Germinal center (tissue), 1 donor: Measurements from ENCODE around the gene CCDC188.

Experiments used
- DNase-seq: peaks from one replicate; pipeline ENCODE4 v3.0.0; 2012; ENCODE audit warnings: mixed read lengths, low spot score

CCDC188 gene

GRCh38 chr22:20150381-20151275 is at the start of gene CCDC188:
Gene CCDC188, minus strand, starts transcription at chr22:20151055. Its CDS starts 69 bp downstream, at chr22:20150986.
- no peak for DNase-seq

GRCh38 chr22:20199906-20200305 is 49.1 kb upstream of the CCDC188 start:
- no peak for DNase-seq

- no peak for DNase-seq
Observed at GRCh38 chr22:20199413-20199842, 48.6 kb upstream of the CCDC188 start.

GRCh38 chr22:20198557-20199319 is 47.9 kb upstream of the CCDC188 start:
- no peak for DNase-seq

GRCh38 chr22:20197407-20198030 is 46.7 kb upstream of the CCDC188 start:
- DNase-seq, result no peak

- DNase-seq, result no peak
Observed at GRCh38 chr22:20196094-20196842, 45.4 kb upstream of the CCDC188 start.

DNA sequence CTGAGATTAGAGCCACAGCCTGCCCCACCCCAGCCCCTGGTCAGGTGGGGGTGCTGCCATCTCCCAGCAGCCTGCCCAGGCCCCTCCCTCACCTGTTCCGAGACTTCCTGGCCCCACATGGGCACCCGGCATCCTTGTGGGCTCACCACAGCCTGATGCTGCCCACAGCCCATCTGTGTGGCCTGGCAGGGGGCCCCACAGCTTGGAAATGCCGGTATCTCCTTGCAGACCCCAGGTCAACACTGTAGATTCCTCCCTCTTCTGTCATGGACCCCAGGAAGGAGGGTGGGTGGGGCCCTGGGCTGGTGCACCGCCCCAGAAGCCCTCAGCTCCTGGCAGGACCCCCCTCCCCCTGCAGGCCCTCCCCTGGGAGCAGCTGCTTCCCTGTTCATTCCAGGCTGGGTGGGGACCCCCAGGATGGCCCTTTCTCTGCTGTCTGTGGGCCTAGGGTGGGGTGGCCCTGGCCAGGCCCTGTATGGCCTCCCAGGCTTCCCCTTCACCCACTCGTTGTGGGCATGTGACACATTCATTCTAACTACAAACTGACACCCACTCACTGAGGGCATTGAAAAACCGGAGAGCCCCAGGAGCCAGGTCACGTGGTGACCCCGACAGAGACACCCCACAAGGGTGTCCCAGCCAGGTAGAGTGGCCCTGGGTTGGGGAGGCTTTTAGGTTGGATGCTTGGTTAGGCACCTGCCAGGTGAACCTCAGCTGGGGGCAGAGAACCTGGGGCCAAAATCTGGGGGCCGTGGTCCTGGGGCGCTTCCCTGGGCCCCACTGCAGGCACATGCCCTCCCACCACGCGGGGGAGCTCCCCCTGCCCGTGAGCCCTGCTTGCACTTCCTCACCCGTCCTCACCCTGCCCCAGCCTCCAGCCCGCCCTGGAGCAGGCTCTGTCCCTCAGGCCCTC is 44.1 kb upstream of the CCDC188 start:
- no peak for DNase-seq

DNA sequence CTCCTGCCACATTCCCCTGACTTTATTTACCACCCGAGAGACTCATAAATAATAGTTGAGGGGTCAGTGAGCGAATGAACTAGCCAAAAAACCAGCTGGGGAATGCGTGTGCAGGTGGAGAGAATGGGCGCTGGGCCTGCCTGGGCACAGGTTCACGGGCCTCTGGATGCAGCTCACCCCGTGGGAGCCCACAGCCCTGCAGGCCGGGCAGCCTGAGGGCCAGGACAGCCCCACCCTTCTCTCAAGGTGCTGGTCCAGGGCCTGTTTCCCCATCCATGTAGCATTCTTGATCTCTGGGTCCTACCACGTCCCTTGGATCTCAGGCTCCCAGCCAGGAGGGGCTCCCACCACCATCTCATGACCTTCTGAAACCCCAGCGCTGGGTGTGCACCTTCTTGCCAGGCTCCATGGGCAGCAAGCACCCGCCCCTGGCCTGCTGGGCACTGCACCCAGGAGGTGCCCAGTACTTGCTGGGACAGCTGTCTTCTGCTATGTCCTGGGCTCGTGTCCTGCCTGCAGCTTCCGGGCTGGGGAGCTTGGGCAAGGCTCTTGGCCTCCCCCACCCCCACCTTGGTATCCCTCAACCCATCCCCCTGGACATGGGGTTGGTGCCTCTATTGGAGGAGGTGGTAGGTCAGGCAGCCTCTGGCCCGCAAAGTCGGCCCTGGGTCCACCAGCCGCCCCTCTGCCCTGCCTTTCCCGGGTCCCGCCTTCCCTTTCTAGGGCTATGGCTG is 43.1 kb upstream of the CCDC188 start:
- no peak for DNase-seq

DNA sequence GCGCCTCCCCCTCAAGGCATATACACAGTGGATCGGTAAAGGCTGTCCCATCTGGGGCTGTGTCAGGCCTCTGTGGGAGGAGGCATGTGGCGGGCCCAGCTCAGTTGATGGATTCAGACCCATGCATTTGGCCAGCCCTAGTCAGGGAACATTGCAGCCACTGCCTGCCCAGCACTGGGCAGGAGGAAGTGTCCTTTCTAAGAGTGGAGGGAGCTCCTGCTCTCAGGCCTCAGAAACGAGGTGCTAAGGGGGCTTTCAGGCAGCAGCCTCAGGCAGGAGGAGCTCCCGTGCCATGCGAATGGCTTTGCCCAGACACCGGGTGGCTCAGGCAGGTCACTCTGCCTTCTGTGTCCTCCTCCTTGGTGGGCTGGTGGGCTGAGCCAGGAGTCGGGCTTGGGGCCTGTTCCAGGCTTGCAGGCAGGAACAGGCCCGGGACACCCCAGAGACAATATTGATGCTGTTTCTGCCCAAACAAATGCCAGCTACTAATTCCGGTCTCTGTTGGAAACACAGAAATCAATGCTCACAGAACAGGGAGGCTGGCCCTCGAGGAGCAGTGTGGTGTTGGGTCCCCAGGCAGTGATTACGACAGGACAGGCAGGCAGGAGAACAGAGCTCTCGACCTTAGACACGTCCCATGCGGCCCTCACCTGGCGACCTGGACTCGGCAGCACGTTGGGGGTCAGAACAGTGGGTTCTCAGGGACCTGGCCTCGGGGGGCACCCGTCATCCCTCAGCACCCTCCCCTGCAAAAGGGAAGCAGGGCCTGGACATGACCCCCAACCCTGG is 42.3 kb upstream of the CCDC188 start:
- no peak for DNase-seq

DNA sequence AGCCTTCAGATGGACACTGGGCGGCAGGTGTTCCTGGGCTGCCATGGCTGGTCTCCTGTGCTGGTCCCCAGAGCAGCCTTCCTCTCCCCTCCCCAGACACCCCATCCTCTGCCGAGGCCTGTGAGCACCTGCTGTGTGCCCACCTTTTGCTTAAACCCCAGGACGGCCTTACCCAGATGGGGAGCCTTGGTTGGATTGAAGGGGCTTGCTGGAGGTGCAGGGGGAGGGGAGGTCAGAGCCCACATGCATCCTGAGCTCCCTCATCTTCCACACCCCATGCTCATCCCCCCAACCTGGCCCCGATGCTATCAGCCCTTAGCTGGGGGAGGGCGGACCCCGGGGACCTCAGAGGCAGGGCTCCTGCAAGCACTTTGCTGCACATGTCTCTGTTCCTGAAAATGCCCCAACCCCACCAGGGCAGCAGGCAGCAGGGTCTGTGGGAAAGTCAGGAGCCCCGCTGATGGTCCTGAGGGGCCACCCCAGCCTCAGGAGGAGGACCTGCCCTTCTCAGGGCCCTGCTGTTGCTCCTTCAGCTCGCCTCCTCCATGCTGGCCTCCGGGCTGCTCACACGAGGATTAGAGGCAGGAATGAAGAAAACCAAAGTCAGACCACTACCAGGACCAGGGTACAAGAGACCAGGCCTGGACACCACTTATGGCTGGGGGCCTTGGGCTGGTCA is 41.6 kb upstream of the CCDC188 start:
- DNase-seq, result no peak

DNA sequence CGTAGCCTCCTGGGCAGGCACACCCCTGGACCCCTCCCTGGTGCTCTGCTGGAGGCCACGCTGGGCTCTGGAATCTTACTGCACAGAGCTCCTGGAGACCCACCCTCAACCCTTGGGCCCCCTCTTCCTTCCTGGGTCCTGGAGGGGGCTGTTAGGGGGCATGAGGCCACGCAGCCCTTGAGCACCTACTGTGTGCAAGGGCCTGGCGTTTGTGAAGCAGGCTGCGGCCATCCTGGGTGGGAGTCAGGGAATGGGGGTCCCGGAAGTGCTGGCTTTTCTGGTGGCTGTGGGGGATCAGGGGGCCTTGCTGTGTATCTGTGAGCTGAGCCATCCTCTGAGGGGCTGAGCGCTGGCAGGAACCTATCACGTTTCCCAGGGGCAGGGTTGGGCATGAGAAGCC is 40.9 kb upstream of the CCDC188 start:
- DNase-seq, result no peak

GRCh38 chr22:20191000-20191515 is 40.2 kb upstream of the CCDC188 start:
- no peak for DNase-seq

- DNase-seq, result no peak
Observed at GRCh38 chr22:20188567-20188877, 37.7 kb upstream of the CCDC188 start.

DNA sequence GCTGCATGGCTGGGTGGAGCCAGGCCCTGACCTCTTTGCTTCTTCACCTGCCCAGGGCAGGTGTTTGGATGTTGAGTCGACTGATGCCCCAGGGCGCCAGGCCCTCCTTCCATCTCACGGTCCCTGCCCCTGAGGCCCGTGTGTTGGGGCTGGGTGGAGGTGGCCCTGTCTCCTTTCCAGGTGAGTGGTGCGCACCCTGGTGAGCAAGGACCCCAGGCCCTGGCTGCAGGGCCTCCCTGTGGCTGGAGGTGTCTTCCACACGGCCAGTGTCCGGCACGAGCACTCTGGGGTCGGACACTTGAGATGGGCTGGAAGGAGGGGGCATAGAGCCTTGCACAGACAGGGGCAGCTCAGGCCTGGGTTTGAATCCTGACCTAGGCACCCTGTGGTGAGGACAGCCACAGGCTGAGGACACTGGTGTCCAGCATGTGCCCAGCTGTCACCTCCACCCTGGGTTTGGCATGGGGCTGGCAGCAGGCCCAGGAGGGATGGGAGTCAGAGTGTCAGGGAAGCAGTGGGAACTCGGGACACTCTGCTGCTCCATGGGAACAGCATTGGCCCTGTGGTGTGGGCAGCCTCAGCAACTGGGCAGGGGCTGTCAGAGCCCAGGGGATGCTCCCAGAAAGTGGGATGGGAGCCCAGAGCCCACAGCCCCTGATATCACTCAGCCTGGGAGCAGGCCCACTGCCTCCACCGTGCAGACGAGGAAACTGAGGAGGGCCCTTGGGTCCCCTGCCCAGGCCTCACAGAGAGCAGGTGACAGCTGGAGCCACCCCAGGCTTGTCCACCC is 37.1 kb upstream of the CCDC188 start:
- no peak for DNase-seq

- no peak for DNase-seq
Observed at GRCh38 chr22:20186871-20187546, 36.2 kb upstream of the CCDC188 start.

DNA sequence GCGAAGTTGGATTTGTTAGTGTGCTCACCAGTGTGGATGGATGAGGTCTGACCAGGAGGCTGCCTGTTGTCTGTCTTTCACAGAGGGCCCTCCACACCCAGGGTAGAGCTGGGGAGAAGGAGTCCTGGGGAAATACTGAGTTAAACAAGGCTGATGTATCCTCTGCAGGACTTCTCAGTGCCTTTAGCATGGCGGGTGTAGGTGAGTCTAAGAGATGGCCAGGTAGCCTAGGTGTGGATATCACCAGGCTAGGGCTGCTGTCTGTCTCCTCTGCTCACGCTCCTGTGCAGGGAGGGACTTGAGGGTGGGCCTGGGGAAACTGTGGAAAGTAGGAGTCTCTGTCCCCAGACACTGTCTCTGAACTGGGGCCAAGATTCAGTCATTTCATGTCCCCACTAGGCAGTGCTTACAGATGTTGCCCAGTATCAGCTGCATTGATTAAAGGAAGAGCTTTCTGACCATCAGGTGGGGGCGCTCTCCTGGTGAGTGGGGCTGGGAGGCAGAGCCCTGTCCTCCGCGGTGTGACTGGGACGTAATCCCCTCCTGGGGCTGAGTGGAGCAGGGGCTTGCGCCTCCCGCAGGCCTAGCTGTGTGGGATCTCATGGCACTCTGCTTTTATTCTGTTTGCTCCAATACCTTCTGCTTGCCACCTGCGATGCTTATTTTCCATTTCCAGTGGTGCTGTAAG is 35.5 kb upstream of the CCDC188 start:
- DNase-seq, result no peak

GRCh38 chr22:20185750-20186149 is 34.9 kb upstream of the CCDC188 start:
- DNase-seq, result no peak
